Fibroblast of pulmonary artery (primary cell): ENCODE measurements around the gene SKI.
A peak's percentile ranks its signal among the peaks of the same experiment; 100 is the strongest.

Source experiments
- DNase-seq: peaks from one replicate; pipeline ENCODE4 v3.0.0-alpha.2; 2010; ENCODE audit warnings: low read depth
- H3K4me3 ChIP-seq: replicated peaks from 2 replicates; pipeline ENCODE4 v1.5.1; 2011; ENCODE audit warnings: low read depth, mild to moderate bottlenecking, control low read depth, low read length, moderate library complexity
- TF ChIP-seq, protein P1 (sequence below): IDR thresholded peaks from 2 replicates; pipeline ENCODE4 v1.5.1; 2011; ENCODE audit warnings: mild to moderate bottlenecking, control low read depth, low read length, inconsistent platforms; ENCODE audit errors: missing control alignments

The SKI gene

DNA sequence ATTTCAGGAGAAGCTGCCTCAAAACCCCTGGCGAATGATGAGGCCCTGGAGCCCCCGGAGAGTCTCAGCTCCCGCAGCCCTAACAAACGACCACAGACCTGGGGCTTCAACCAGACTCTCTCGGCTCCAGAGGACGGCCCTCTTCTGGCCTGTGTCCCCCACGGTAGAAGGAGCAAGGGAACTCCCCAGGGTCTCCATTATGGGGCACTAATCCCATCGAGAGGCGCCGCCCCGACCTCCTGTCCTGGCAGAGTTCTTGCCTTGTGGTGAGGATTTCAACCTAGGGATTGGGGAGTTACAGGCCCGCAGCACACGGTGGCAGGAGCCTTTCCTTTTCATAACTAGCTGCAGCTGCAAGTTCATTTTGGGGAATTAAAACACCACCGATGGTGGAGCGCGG, 39.8 kb upstream of the SKI start:
- no peak for DNase-seq
- no peak overlapping the region for H3K4me3 ChIP-seq
- TF ChIP-seq, protein P1, sequence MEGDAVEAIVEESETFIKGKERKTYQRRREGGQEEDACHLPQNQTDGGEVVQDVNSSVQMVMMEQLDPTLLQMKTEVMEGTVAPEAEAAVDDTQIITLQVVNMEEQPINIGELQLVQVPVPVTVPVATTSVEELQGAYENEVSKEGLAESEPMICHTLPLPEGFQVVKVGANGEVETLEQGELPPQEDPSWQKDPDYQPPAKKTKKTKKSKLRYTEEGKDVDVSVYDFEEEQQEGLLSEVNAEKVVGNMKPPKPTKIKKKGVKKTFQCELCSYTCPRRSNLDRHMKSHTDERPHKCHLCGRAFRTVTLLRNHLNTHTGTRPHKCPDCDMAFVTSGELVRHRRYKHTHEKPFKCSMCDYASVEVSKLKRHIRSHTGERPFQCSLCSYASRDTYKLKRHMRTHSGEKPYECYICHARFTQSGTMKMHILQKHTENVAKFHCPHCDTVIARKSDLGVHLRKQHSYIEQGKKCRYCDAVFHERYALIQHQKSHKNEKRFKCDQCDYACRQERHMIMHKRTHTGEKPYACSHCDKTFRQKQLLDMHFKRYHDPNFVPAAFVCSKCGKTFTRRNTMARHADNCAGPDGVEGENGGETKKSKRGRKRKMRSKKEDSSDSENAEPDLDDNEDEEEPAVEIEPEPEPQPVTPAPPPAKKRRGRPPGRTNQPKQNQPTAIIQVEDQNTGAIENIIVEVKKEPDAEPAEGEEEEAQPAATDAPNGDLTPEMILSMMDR = no peak

DNA sequence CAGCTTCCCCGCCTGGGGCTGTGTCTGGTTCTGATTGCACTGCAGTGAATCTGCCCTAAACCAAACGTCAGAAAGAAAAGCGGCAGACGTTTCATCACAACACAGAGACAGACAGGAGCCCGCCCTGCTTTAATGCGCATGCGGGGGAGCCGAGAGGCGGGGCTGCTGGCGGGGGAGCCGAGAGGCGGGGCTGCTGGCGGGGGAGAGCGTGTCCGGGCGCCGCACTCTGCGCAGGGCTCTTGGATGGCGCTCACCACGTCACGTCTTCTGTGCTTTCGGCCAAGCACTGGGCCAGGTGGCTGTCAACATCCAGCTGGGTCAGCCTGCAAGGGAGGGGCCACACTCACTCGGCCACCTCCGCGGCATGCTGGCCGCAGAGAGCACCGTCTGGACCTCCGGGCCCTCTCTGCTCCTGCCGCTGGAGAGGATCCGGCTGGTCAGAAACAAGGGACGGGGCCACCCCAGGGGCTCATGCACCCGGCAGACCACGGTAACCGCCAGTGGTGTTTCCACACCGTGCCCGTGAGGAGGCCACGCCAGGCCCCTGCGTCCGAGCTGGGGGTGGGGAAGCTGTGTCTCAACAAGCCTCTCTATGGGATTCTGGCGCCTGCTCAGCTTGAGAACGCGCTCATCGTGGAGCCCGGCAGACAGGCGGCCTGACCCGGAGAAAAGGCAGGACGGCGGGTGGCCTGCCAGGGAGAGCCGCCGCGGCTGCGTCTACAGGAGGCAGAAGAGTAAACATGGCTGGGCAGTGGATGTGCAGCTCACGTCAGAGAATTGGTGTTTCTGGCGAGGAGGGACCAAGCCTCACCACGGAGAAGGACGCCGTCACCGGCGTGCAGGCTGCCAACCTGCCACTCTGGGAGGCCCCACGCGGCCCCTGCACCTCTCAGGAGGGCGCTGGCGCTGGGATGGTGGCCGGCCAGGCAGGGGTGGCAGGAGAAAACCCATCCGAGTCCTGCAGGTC, 38.4 kb upstream of the SKI start:
- H3K4me3 ChIP-seq = peak overlapping the region; percentile 60
- TF ChIP-seq, protein P1 = no peak
- peak; percentile 98 for DNase-seq

DNA sequence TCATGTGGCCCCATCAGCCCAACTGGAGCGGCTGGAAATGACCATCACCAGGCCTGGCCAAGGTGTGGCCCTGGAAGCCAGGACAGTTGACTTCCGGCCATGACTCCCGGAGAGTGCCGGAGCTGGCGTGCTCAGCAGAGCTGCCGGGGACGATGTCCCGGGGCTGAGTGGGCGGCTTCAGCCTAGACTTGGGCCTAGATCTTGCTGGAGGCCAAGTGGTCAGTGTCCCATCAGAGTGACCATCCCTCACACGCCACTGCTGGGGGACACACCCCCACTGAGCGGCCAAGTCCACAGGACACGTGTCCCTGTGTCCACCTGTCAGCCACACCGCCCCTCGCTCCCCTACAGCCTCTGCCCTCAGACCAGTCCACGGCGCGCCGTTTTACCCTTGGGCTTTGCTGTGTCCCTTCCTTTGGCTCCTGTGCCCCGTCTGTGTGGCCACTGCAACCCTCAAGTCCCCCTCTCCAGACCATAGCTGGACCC, 37.6 kb upstream of the SKI start:
- no peak for DNase-seq
- TF ChIP-seq, protein P1 = no peak
- peak overlapping the region; percentile 60 for H3K4me3 ChIP-seq

DNA sequence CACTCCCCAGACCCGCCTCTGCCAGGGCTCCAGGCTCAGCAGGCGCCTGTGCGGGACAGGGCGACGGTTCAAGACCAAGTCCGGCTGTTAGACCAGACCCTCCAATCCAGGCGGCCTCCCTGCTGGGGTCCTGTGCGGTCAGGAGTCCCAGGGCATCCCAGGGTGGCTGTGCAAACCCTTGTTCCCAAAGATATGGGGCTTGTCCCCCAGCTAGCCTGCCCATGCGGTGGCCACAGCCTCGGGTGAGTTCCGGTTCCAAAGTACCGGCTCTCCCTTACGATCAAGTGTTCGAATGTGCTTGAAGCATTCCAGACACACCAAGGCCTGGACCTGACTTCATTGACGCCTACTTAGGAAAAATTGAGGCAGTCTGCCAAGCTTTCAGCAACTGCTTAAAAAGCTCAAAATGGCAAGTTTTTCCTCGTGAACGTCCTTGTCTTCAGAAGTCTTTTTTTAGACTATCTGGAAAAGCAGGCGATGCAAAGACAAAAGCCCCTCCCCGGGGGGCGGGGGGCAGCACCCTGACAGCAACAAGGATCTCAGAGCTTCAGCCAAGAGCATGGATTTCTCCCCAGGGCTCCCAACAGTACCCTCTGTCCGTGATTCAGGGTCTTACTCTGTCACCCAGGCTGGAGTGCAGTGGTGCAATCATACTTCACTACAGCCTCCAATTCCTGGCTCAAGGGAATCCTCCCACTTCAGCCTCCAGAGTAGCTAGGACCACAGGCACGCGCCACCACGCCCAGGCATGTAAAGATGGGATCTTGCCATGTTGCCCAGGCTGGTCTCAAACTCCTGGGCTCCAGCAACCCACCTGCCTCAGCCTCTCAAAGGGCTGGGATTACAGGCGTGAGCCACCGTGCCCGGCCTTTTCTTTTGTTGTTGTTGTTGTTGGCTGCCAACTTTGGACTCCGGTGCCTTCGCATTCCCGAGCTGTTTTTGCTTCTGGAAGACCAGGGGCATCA, 35.8 kb upstream of the SKI start:
- DNase-seq = peak; percentile 81
- TF ChIP-seq, protein P1 = no peak
- no peak overlapping the region for H3K4me3 ChIP-seq

DNA sequence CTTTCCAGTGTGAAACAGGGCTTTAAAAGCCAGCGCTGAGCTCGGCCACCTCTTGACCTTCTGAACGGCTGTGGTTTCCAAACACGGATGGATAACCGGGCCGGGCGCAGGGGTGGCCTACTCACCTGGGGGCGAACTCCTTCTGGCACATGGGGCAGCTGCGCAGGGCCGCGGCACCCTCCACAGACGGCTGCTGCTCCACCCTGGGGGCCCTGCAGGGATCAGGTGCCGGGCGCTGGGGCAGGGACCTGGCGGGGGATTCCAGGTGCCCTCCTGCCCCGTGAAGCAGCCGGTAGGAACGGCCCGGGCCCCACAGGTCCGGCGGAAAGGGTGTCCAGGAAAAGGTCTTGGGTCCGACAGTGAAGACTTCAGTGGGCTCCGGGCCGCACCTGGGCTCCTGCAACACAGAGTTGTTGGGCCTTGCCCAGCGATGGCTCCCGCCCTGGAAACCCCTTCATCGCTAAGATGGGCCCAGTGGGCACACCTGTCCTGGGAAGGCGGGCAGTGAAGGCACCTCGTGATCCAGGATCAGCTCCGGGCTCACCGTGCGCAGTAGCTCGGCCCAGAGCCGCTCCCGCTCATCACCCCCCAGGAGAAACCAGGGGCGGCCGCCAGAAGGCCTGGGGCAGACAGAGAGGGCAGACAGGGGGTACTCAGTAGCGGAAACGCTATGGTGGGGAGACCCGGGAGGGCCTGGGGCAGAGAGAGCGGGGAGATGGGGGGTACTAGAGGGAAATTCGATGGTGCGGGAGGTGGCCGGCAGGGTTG, 34.4 kb upstream of the SKI start:
- H3K4me3 ChIP-seq = peak overlapping the region; percentile 59
- no peak for DNase-seq
- TF ChIP-seq, protein P1 = no peak

DNA sequence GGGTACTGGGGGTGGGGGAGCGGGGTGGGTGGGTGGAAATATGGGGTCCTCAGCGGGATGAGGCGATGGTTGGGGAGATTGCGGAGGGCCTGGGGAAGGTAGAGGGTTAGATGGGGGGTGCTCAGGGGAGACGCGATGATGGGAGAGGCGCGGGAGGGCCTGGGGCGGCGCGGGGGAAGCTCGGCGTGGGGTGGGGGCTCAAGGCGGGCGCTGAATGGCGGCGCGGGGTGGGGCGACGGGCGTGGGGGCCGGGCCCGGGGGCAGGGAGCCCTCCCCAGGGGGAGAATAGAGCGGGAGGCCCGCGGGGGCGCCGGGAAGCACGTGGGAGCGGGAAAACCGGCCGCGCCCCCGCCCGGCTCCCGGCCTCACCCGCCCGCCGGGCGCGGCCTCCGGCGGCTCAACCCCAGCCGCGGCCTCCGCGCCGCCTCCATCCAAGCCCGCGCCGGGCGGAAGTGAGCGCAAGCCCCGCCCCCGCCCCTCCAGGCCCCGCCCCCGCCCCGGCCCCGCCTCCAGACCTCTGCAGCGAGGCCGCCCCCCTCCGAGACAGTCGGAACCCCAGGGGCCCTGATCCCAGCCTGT, 33.7 kb upstream of the SKI start, which contains the start of gene FAAP20:
Gene FAAP20, minus strand, starts transcription at position 454 of the 579 bp plus-strand sequence. Its CDS starts 23 bp downstream, at position 431.
- peak; percentile 69 for DNase-seq
- peak within 1 kb of the TSS; percentile 59 for H3K4me3 ChIP-seq
- TF ChIP-seq, protein P1 = no peak
